PC-3 (cell line): ENCODE results near the gene CDSN. TPM values are rescaled to one million over a fixed set of nuclear protein-coding genes. Genes with fewer than 3 reads are reported as not detected.

Experiments
- ATAC-seq: fragments of 200-7000 bp; cut with Tn5 transposase; 2 replicates; pipeline ENCODE4 v1.9.1; 2020; ENCODE audit warnings: mild to moderate bottlenecking, moderate library complexity
- BruUV-seq: library from RNA; stranded (reverse); fragments of 400-500 nt; replicated peaks from 2 replicates; lab custom pipeline; 2021; lab: Mats Ljungman, UMichigan
- CTCF ChIA-PET: fragments of 300-600 bp; sonication (Branson Sonifier 250); formaldehyde crosslinking; loops from one replicate; lab custom pipeline; 2022; ENCODE audit warnings: antibody characterized with exemption; lab: Charles Lee
- POLR2A ChIA-PET: fragments of 300-600 bp; sonication (Branson Sonifier 250); formaldehyde crosslinking; loops from one replicate; lab custom pipeline; 2022; ENCODE audit warnings: antibody characterized with exemption; ENCODE audit not compliant: unreplicated experiment; lab: Charles Lee
- DNase-seq: peaks from one replicate; pipeline ENCODE4 v3.0.0-alpha.2; 2015
- H2AFZ ChIP-seq: fragments of 300-600 bp; sonication (generic); 2 replicates; pipeline ENCODE4 v1.6.0; 2016; ENCODE audit warnings: antibody characterized with exemption, low read length
- H3F3A ChIP-seq: fragments of 300-600 bp; sonication (generic); one replicate; pipeline ENCODE4 v1.6.0; 2017; ENCODE audit warnings: antibody characterized with exemption, low read length, control low read depth, mild to moderate bottlenecking; ENCODE audit not compliant: unreplicated experiment
- H3K27ac ChIP-seq: fragments of 300-600 bp; sonication (generic); 2 replicates; pipeline ENCODE4 v1.5.1; 2016; ENCODE audit warnings: mild to moderate bottlenecking, low read length
- H3K27me3 ChIP-seq: fragments of 300-600 bp; sonication (generic); 2 replicates; pipeline ENCODE4 v1.6.1; 2016; ENCODE audit warnings: low read length, mixed read lengths
- H3K36me3 ChIP-seq: fragments of 300-600 bp; sonication (generic); 2 replicates; pipeline ENCODE4 v1.6.1; 2016; ENCODE audit warnings: low read depth, mixed run types, low read length, mixed read lengths
- H3K4me1 ChIP-seq: fragments of 300-600 bp; sonication (generic); 2 replicates; pipeline ENCODE4 v1.5.1; 2016; ENCODE audit warnings: low read length; ENCODE audit not compliant: insufficient read depth
- H3K4me2 ChIP-seq: fragments of 300-600 bp; sonication (generic); 2 replicates; pipeline ENCODE4 v1.6.0; 2016; ENCODE audit warnings: low read length
- H3K4me3 ChIP-seq: fragments of 300-600 bp; sonication (generic); 2 replicates; pipeline ENCODE4 v1.5.1; 2016; ENCODE audit warnings: mild to moderate bottlenecking, low read length, mixed read lengths
- H3K79me2 ChIP-seq: fragments of 300-600 bp; sonication (generic); 2 replicates; pipeline ENCODE4 v1.6.1; 2017; ENCODE audit warnings: low read length, mixed read lengths
- H3K9ac ChIP-seq: fragments of 300-600 bp; sonication (generic); 2 replicates; pipeline ENCODE4 v1.6.0; 2016; ENCODE audit warnings: mild to moderate bottlenecking, low read length
- H3K9me2 ChIP-seq: fragments of 300-600 bp; sonication (generic); replicated peaks from 2 replicates; pipeline ENCODE4 v1.6.1; 2016; ENCODE audit warnings: mixed run types, low read length, mixed read lengths
- H3K9me3 ChIP-seq: fragments of 300-600 bp; sonication (generic); 2 replicates; pipeline ENCODE4 v1.6.1; 2016; ENCODE audit warnings: low read length, mixed read lengths
- H4K20me1 ChIP-seq: fragments of 300-600 bp; sonication (generic); 2 replicates; pipeline ENCODE4 v1.6.1; 2016; ENCODE audit warnings: low read length, mixed read lengths
- CTCF ChIP-seq: fragments of 300-600 bp; sonication (generic); conservative IDR thresholded peaks from 2 replicates; pipeline ENCODE4 v1.5.1; 2017; ENCODE audit warnings: antibody characterized with exemption, low read depth, mild to moderate bottlenecking, low read length
- EZH2 ChIP-seq: fragments of 300-600 bp; sonication (generic); IDR thresholded peaks from one replicate; pipeline ENCODE4 v1.6.1; 2017; ENCODE audit warnings: antibody characterized with exemption, mild to moderate bottlenecking, low read length; ENCODE audit not compliant: unreplicated experiment
- EZH2phosphoT487 ChIP-seq: fragments of 300-600 bp; sonication (generic); IDR thresholded peaks from 2 replicates; pipeline ENCODE4 v1.6.1; 2018; ENCODE audit warnings: mild to moderate bottlenecking, antibody characterized with exemption, low read length, borderline replicate concordance
- intact Hi-C: fragments of 100-400 bp; cut with micrococcal nuclease; formaldehyde crosslinking; loops from 2 replicates; pipeline ENCODE4 v1.9.0; 2023
- total RNA-seq: library from RNA; depleted of rRNA; stranded (reverse); fragments of >200 nt; gene quantifications from 2 replicates; pipeline ENCODE4 v1.2.3, GENCODE V29; 2014

The CDSN gene
- total RNA-seq, 1 experiment from 2014 or later = 0.55 TPM

GRCh38 chr6:31092238-31092637, 28.0 kb downstream of the CDSN start:
- DNase-seq (no peak), ATAC-seq (no peak)
- Histone ChIP-seq H3K4me1 (peaks cover 23% of the 10 kb centered on the region), H3K9ac (no peak overlapping the region), H3K9me3 (no peaks in the 10 kb centered on the region), H2AFZ (no peak overlapping the region), H3K4me3 (no peak overlapping the region), H3K79me2 (no peaks in the 10 kb centered on the region), H3K27me3 (no peaks in the 10 kb centered on the region), H3K36me3 (no peaks in the 10 kb centered on the region), H3K4me2 (no peak overlapping the region), H3F3A (no peaks in the 10 kb centered on the region), H3K27ac (no peak overlapping the region), H4K20me1 (no peaks in the 10 kb centered on the region), H3K9me2 (no peaks in the 10 kb centered on the region)
- POLR2A ChIA-PET = no interaction called here
- intact Hi-C loops = no loop called here
- no peak for TF ChIP-seq EZH2phosphoT487
- TF ChIP-seq EZH2 = no peak
- no peak for TF ChIP-seq CTCF
- BruUV-seq = no TSS peak
- CTCF ChIA-PET = interaction anchor here (0.5 kb wide), 1 partner anchor 31 kb away, joined by 3 read pairs; no protein-coding TSS in a partner anchor

GRCh38 chr6:31091680-31092079, 28.6 kb downstream of the CDSN start:
- no peaks in the 10 kb centered on the region for H3F3A ChIP-seq
- H3K27ac ChIP-seq = no peak overlapping the region
- H3K4me2 ChIP-seq = no peak overlapping the region
- ATAC-seq = no peak
- no TSS peak for BruUV-seq
- no peak overlapping the region for H3K4me3 ChIP-seq
- no peaks in the 10 kb centered on the region for H3K9me2 ChIP-seq
- no peaks in the 10 kb centered on the region for H3K36me3 ChIP-seq
- H3K4me1 ChIP-seq = peaks cover 29% of the 10 kb centered on the region
- no peak overlapping the region for H3K9ac ChIP-seq
- no peak for TF ChIP-seq EZH2
- no peaks in the 10 kb centered on the region for H3K79me2 ChIP-seq
- no peak overlapping the region for H2AFZ ChIP-seq
- intact Hi-C loops = no loop called here
- DNase-seq = no peak
- no peaks in the 10 kb centered on the region for H4K20me1 ChIP-seq
- no peaks in the 10 kb centered on the region for H3K9me3 ChIP-seq
- CTCF ChIA-PET = no interaction called here
- H3K27me3 ChIP-seq = no peaks in the 10 kb centered on the region
- POLR2A ChIA-PET = no interaction called here

GRCh38 chr6:31090973-31091364, 29.3 kb downstream of the CDSN start:
- Histone ChIP-seq H3F3A (no peaks in the 10 kb centered on the region), H3K79me2 (no peaks in the 10 kb centered on the region), H3K9me2 (no peaks in the 10 kb centered on the region), H3K9me3 (no peaks in the 10 kb centered on the region), H3K4me2 (no peak overlapping the region), H3K36me3 (no peaks in the 10 kb centered on the region), H4K20me1 (no peaks in the 10 kb centered on the region), H3K9ac (no peak overlapping the region), H3K27me3 (no peaks in the 10 kb centered on the region), H3K4me1 (peaks cover 33% of the 10 kb centered on the region), H2AFZ (no peak overlapping the region), H3K27ac (no peak overlapping the region), H3K4me3 (no peak overlapping the region)
- no TSS peak for BruUV-seq
- POLR2A ChIA-PET = no interaction called here
- intact Hi-C loops = no loop called here
- DNase-seq = no peak
- CTCF ChIA-PET = no interaction called here
- ATAC-seq = no peak
- TF ChIP-seq EZH2 (no peak), CTCF (no peak), EZH2phosphoT487 (no peak)
